DOHH2 (cell line): ENCODE measurements around the gene TLK2.

Experiments used
- H3F3A ChIP-seq: fragments of 200-600 bp; sonication (generic), shearing (Covaris generic); 2 replicates; pipeline ENCODE4 v1.6.0; 2016; ENCODE audit warnings: antibody characterized with exemption, mild to moderate bottlenecking; ENCODE audit not compliant: control insufficient read depth, insufficient read depth
- H3K27ac ChIP-seq: fragments of 200-600 bp; sonication (generic); 2 replicates; pipeline ENCODE4 v1.5.1; 2014; ENCODE audit warnings: low read depth, mild to moderate bottlenecking, low read length, moderate library complexity
- H3K27me3 ChIP-seq: fragments of 200-600 bp; sonication (generic); 2 replicates; pipeline ENCODE4 v1.6.1; 2014; ENCODE audit warnings: mild to moderate bottlenecking, low read length, mixed read lengths; ENCODE audit not compliant: control insufficient read depth
- H3K36me3 ChIP-seq: fragments of 200-600 bp; sonication (generic); 2 replicates; pipeline ENCODE4 v1.6.1; 2014; ENCODE audit warnings: mild to moderate bottlenecking, low read length, moderate library complexity, mixed read lengths; ENCODE audit not compliant: control insufficient read depth
- H3K4me1 ChIP-seq: fragments of 200-600 bp; sonication (generic); 2 replicates; pipeline ENCODE4 v1.6.1; 2014; ENCODE audit warnings: mild to moderate bottlenecking, low read length, mixed read lengths; ENCODE audit not compliant: control insufficient read depth
- H3K4me2 ChIP-seq: fragments of 200-600 bp; sonication (generic); 2 replicates; pipeline ENCODE4 v1.6.0; 2014; ENCODE audit warnings: mild to moderate bottlenecking, low read length, moderate library complexity
- H3K4me3 ChIP-seq: fragments of 200-600 bp; sonication (generic); 2 replicates; pipeline ENCODE4 v1.5.1; 2014; ENCODE audit warnings: mild to moderate bottlenecking, low read length, mixed read lengths
- H3K79me2 ChIP-seq: fragments of 200-600 bp; sonication (generic); 2 replicates; pipeline ENCODE4 v1.6.1; 2014; ENCODE audit warnings: mild to moderate bottlenecking, low read length, mixed read lengths; ENCODE audit not compliant: control insufficient read depth
- H3K9me2 ChIP-seq: fragments of 200-600 bp; sonication (generic); replicated peaks from 2 replicates; pipeline ENCODE4 v1.6.1; 2014; ENCODE audit warnings: mild to moderate bottlenecking, low read length, mixed read lengths; ENCODE audit not compliant: control insufficient read depth
- H3K9me3 ChIP-seq: fragments of 200-600 bp; sonication (generic); 2 replicates; pipeline ENCODE4 v1.6.1; 2014; ENCODE audit warnings: antibody characterized with exemption, low read length, mixed read lengths; ENCODE audit not compliant: control insufficient read depth, insufficient read depth
- H4K20me1 ChIP-seq: fragments of 200-600 bp; sonication (generic); 2 replicates; pipeline ENCODE4 v1.6.0; 2014; ENCODE audit warnings: low read depth, mild to moderate bottlenecking, antibody characterized with exemption, low read length, moderate library complexity; ENCODE audit not compliant: control insufficient read depth, insufficient read depth
- CTCF ChIP-seq: fragments of 200-600 bp; sonication (generic); IDR thresholded peaks from one replicate; pipeline ENCODE4 v1.5.1; 2014; ENCODE audit warnings: antibody characterized with exemption, mild to moderate bottlenecking, low read depth, low read length; ENCODE audit not compliant: poor library complexity, severe bottlenecking
- EZH2phosphoT487 ChIP-seq: fragments of 200-600 bp; sonication (generic); IDR thresholded peaks from 2 replicates; pipeline ENCODE4 v1.6.1; 2017; ENCODE audit warnings: borderline replicate concordance, mild to moderate bottlenecking, antibody characterized with exemption, low read length, moderate library complexity, mixed read lengths

The TLK2 gene

GRCh38 chr17:62657145-62657665 is 178.6 kb downstream of the TLK2 start:
- no peaks in the 10 kb centered on the region for H3K9me3 ChIP-seq
- H3K36me3 ChIP-seq = no peaks in the 10 kb centered on the region
- no peak overlapping the region for H3K4me3 ChIP-seq
- H3K4me2 ChIP-seq = no peak overlapping the region
- H3K27me3 ChIP-seq = peaks cover 30% of the 10 kb centered on the region
- H4K20me1 ChIP-seq = no peaks in the 10 kb centered on the region
- no peaks in the 10 kb centered on the region for H3K79me2 ChIP-seq
- no peak for TF ChIP-seq EZH2phosphoT487
- no peak for TF ChIP-seq CTCF
- H3K9me2 ChIP-seq = no peaks in the 10 kb centered on the region
- no peak overlapping the region for H3K27ac ChIP-seq
- peaks cover 16% of the 10 kb centered on the region for H3K4me1 ChIP-seq
- H3F3A ChIP-seq = no peaks in the 10 kb centered on the region

GRCh38 chr17:62657690-62658089 is 179.1 kb downstream of the TLK2 start:
- H3K4me2 ChIP-seq = no peak overlapping the region

DNA sequence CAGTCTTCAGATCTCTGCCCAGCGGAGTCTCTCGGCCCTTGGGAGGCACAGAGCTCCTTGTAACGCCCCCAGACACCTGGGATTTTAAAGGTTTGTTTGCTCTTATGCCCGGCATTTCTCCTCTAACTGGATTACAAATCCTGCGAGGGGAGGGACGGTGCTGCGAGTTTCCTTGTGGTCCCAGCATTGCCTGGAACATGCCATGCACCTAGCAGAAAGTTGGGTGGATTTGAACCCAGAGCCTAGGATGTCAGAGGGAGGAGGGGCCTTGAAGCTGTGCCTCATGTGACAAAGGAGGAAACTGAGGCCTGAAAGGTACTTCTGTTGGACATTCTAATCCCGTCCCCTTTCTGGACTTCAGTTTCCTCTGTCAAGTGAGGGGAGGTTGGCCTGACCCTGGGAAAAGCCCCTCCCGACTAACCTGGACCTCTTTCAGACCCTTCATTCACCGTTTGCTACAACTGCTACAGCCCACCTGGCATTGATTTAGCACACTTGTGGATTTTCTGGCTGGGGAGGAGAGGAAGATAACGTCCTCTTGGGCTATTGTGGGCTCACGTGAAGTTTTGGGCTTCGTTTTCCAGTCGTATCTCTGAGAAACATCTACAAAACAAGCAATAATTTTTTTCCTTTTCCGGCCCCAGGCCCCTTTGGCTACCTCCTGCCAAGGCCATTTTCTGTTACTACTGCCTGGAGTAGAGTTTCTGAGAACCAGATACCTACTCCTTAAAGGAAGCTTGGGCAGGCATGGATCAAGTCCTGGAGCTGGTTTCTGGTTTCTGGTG is 179.7 kb downstream of the TLK2 start:
- no peaks in the 10 kb centered on the region for H3K79me2 ChIP-seq
- H3K9me2 ChIP-seq = no peaks in the 10 kb centered on the region
- no peak overlapping the region for H3K4me2 ChIP-seq
- H3K4me3 ChIP-seq = no peak overlapping the region
- H3K27ac ChIP-seq = no peak overlapping the region
- H3K27me3 ChIP-seq = peaks cover 22% of the 10 kb centered on the region
- H3F3A ChIP-seq = no peaks in the 10 kb centered on the region
- TF ChIP-seq CTCF (no peak), EZH2phosphoT487 (no peak)
- H3K36me3 ChIP-seq = no peaks in the 10 kb centered on the region
- no peaks in the 10 kb centered on the region for H4K20me1 ChIP-seq
- no peaks in the 10 kb centered on the region for H3K9me3 ChIP-seq
- peaks cover 5% of the 10 kb centered on the region for H3K4me1 ChIP-seq

More at GRCh38 chr17:62657690-62658089, 179.1 kb downstream of the TLK2 start:
- Histone ChIP-seq H3K4me1 (peaks cover 11% of the 10 kb centered on the region), H4K20me1 (no peaks in the 10 kb centered on the region), H3F3A (no peaks in the 10 kb centered on the region), H3K4me3 (no peak overlapping the region), H3K27me3 (peaks cover 27% of the 10 kb centered on the region), H3K27ac (no peak overlapping the region), H3K36me3 (no peaks in the 10 kb centered on the region), H3K79me2 (no peaks in the 10 kb centered on the region), H3K9me2 (no peaks in the 10 kb centered on the region), H3K9me3 (no peaks in the 10 kb centered on the region)
- TF ChIP-seq EZH2phosphoT487 (no peak), CTCF (no peak)
